T-helper 2 cell treated with Interferon-gamma antibody and Interleukin-4, amounts not matched to agents 100 ng/mL and 5 ng/mL, for 36 hours (primary cell): ENCODE results near the gene ARID1B. TPM values are rescaled to one million over a fixed set of nuclear protein-coding genes. Genes with fewer than 3 reads are reported as not detected.

Experiments used
- intact Hi-C: fragments of 100-400 bp; cut with micrococcal nuclease; formaldehyde crosslinking; loops from one replicate; pipeline ENCODE4 v1.15.1; 2023
- total RNA-seq: library from RNA; stranded (reverse); gene quantifications from 2 replicates; pipeline ENCODE4 v1.2.3, GENCODE V29; 2022

Gene ARID1B
- total RNA-seq, 1 donor from 2014 or later = 82.5 TPM

DNA sequence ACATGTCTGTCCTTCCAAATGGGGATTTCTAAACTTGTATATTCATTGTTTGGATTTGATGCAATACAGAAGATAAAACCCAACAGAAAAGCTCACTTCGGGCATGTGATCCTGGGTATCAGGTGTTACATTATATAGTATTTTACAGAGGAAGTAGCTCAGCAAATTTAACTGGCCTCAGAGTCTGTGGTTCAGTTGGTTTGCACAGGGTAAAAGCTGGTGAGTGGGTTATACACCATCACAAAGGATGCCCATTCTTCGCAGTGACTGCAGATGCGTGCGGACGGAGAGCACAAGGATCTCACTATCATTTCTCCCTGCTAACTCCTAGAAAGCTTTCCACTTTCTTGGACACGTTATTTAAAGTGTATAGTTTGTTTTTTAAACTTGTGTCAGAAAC, 309.5 kb downstream of the ARID1B start:
- intact Hi-C loops = no loop called here

- intact Hi-C loops = no loop called here
Observed at GRCh38 chr6:157087974-157088373, 310.8 kb downstream of the ARID1B start.

DNA sequence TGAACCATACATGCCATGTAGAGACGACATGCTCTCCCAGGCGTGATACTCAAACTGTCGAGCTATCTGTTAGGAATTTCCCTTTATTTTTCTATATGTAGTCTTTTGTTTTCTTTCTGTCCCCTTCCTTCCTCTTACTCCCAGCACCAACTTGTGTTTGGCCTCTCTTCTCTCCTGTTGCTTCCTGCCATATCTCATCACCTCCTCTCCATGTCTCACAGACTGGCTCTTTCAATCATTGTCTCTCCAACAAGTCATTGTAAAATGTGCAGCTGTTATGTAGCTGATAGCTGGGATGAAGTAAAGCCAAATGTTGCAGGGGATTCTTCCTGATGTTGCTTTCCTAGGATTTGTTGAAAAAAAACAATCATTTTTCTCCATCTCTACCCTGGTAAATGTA, 311.7 kb downstream of the ARID1B start:
- intact Hi-C loops = no loop called here

- intact Hi-C loops = no loop called here
Observed at GRCh38 chr6:157089258-157089657, 312.1 kb downstream of the ARID1B start.

DNA sequence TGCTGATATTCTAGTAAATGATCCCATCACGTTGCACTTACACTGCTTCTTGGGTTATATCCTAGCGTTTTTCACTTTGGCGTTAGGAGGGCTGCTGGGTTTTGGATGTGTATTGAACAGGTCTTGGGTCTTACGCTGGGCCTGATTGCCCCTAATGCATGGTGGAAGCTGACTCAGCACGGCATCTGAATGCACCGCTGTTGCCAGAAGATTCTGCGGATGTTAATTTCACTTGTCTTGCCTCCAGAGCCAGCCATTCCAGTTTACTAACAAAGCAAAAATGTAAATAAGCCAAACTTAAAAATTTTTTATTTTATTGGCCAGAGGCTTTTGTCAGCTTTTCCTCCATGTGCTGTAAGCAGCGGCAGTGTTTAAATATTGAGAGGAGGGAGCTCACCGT, 312.7 kb downstream of the ARID1B start:
- intact Hi-C loops = no loop called here

GRCh38 chr6:157090736-157091135, 313.6 kb downstream of the ARID1B start:
- intact Hi-C loops = no loop called here

DNA sequence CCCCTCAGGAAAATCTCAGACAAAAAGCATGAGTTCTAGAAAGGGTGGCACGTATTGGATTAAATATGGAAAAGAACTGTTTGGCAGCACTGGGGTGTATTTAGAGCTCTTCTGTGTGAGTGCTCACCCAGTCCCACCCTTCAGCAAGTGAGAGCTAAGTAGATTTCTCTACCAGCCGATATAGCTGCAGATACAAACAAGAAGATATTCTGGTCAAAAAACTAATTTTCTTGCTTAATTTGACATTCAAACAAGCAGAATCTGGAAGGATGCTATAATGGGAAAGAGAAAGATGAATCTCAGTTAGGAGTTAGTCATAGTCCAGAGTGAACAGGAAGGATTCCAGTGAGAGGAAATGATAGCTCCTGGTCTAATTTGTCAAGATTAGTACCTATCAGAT, 314.1 kb downstream of the ARID1B start:
- intact Hi-C loops = no loop called here

DNA sequence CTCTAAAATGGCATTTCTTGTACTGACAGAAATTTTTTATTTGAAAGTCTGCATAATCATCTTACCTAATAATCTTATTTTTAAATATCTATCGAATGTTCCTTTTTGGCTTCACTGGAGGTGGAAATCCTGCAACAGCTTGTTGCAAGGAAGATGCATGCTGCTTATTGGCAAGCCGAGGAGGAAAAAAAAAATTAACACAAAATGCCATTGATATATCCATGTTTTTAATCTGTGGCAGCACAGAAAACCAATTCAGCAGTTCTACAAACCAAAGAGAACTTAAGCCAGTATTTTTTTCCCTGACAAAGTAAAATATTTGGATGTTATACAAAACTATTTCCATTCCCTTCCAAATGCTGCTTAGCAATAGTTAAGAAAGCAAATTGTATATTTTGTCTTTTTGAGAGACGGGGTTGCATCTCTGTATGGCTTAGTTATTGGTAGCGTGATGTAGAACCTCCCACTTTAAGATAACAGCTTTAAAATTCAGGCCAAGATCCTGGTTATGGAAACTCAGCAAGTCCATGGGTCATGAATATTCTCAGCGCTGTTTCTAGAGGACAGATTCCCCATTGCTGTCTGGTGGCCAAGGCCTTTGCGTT, 314.8 kb downstream of the ARID1B start:
- intact Hi-C loops = no loop called here

DNA sequence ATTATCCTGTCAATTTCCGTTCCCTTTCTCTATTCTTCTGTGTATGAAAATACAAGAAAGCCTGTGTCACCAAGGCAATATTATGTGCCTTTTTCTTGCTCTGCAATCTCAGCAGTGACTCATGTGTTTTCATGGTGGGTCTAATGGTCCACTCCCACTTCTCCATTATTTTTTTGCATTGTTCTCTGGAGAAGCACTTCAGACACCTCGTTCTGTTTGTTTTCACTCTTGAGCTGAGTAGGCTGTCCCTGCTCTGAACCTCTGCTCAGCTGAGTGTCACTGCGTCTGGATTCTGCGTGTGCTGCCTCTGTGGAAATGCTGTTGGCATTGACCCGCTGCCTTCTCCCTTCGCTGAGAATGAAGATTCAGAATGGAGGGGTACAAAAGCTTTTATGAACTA, 315.6 kb downstream of the ARID1B start:
- intact Hi-C loops = no loop called here

- intact Hi-C loops = no loop called here
Observed at GRCh38 chr6:157093536-157093935, 316.4 kb downstream of the ARID1B start.

- intact Hi-C loops = no loop called here
Observed at GRCh38 chr6:157094038-157094437, 316.9 kb downstream of the ARID1B start.

- intact Hi-C loops = no loop called here
Observed at GRCh38 chr6:157095084-157095483, 317.9 kb downstream of the ARID1B start.

- intact Hi-C loops = no loop called here
Observed at GRCh38 chr6:157095569-157095968, 318.4 kb downstream of the ARID1B start.

DNA sequence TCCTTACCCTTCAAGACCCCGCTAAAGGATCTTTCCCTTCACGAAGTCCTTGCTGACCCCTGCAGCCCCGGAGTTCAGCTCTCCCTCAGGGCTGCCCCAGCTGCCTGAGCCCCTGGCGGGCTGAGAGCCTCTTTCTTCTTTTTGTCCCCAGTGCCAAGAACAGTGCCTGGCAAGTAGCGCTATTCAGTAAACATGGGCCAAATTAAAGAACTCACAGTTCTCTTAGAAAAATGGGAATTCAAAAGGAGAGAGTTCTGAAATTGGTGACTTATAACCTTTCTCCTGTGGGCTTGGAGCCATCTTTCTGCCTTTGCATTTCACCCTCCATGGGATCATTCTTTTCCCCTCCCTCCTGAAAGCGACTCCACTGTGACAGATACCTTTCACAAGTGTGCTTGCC, 318.9 kb downstream of the ARID1B start:
- intact Hi-C loops = no loop called here

DNA sequence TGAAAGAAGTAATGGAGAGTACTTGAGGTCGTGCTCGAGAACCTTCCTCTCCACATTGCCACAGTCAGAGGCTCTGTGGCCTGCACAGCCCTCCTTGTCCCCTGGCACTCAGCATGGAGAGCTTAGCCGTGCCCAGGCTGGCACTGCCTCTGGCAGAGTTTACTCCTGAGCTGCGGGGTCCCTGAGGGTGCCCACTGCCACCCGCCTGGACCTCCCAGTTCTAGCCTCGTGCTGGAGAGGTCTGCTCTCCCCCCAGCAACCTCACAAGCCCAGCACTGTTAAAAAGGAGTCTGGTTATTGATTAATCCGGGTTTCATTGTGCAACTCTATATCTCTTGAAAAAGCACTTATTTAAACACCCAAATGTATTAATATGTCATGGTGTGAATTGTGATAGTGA, 319.3 kb downstream of the ARID1B start:
- intact Hi-C loops = no loop called here

DNA sequence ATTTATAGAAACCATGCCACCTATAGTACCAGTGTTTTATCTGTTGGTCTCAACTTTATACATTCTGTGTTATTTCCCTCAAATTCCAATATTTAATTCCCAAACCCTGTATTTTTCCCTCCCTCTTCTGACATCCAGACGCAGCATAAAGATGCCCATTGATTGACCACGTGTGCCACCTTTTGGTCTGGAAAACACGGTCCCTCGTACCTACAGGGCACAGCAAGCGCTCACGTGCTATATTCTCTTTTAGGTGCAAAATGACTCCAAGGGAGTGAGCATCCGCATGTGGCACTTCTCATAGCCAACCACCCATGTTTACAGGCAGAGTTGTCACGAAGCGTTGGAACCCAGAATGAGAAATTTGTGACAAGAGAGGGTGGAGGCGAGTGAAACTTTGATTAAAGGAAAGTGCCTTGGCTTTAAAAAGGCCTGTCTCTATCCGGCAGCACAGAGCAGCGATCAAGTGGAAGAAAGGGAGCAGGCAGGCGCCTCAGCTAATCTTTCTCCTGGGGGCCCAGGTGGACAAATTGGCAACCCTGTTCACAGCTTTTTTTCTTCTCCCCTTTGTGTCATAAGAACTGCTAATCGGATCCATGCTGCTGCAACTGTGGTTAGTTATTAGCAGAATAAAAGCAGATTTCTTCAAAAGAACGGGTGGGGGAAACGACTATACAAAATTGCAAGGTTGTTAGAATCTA, 320.2 kb downstream of the ARID1B start:
- intact Hi-C loops = no loop called here

DNA sequence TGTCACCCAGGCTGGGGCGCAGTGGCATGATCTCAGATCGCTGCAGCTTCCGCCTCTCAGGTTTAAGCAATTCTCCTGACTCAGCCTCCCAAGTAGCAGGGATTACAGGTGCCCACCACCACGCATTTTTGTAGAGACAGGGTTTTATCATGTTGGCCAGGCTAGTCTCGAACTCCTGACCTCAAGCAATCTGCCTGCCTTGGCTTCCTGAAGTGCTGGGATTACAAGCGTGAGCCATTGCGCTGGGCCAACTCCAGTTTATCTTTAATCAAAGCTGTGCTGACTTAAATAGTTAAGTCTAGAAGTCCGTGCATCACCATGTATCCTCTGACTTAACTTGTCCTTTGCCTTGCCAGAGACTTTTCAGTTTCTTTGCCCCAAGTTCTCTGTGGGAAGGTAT, 321.8 kb downstream of the ARID1B start:
- intact Hi-C loops = no loop called here

GRCh38 chr6:157099912-157100593, 322.9 kb downstream of the ARID1B start:
- intact Hi-C loops = loop anchor here (1.0 to 2.0 kb wide), 4 partner anchors 8 to 46 kb away; no protein-coding TSS in a partner anchor

- intact Hi-C loops = loop anchor here (2.0 kb wide), 2 partner anchors 24 to 32 kb away; no protein-coding TSS in a partner anchor
Observed at GRCh38 chr6:157101166-157101565, 324.0 kb downstream of the ARID1B start.

- intact Hi-C loops = no loop called here
Observed at GRCh38 chr6:157104803-157105202, 327.6 kb downstream of the ARID1B start.

DNA sequence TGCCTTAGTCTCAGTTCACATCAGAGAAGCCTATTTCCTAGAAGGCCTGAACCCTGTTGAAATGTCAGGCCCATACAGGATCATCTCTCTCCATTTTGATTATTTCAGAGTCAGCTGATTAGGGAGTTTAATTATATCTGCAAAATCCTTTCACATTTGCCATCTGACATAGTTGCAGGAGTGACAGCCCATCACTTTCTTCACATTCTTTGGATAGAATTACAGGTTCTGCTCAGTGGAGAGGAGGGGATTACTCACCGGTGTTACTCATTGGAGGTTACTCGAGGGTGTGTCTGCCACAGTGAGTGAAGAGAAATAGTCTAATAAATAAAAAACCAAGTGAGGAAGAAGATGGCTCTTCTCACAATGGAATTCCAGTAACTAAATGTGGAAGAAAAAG, 329.3 kb downstream of the ARID1B start:
- intact Hi-C loops = no loop called here

GRCh38 chr6:157107571-157107914, 330.4 kb downstream of the ARID1B start:
- intact Hi-C loops = no loop called here
